Activated CD8-positive, alpha-beta memory T cell treated with anti-CD3 and anti-CD28 coated beads for 36 hours (primary cell): ENCODE results near the gene ZBP1. TPM values are rescaled to one million over a fixed set of nuclear protein-coding genes. Genes with fewer than 3 reads are reported as not detected.

Source experiments
- CTCF ChIA-PET: fragments of 350-600 bp; sonication (Branson Sonifier 250); formaldehyde crosslinking; loops from one replicate; lab custom pipeline; 2021; ENCODE audit warnings: antibody characterized with exemption; lab: Charles Lee
- POLR2A ChIA-PET: fragments of 350-600 bp; sonication (Branson Sonifier 250); formaldehyde crosslinking; loops from one replicate; lab custom pipeline; 2021; ENCODE audit warnings: antibody characterized with exemption; lab: Charles Lee
- total RNA-seq, 2 experiments: library from RNA; stranded (reverse); gene quantifications; one replicate each; pipeline ENCODE4 v1.2.3, GENCODE V29; 2021

The ZBP1 gene
- total RNA-seq, 2 experiments from 2014 or later: 0.10 TPM; not detected in 1

GRCh38 chr20:57649617-57650015, 29.4 kb upstream of the ZBP1 start:
- CTCF ChIA-PET: no interaction called here

GRCh38 chr20:57648878-57649616, 28.8 kb upstream of the ZBP1 start:
- ChIA-PET CTCF (no interaction called here), POLR2A (no interaction called here)

More at GRCh38 chr20:57649617-57650015, 29.4 kb upstream of the ZBP1 start:
- POLR2A ChIA-PET: no interaction called here

DNA sequence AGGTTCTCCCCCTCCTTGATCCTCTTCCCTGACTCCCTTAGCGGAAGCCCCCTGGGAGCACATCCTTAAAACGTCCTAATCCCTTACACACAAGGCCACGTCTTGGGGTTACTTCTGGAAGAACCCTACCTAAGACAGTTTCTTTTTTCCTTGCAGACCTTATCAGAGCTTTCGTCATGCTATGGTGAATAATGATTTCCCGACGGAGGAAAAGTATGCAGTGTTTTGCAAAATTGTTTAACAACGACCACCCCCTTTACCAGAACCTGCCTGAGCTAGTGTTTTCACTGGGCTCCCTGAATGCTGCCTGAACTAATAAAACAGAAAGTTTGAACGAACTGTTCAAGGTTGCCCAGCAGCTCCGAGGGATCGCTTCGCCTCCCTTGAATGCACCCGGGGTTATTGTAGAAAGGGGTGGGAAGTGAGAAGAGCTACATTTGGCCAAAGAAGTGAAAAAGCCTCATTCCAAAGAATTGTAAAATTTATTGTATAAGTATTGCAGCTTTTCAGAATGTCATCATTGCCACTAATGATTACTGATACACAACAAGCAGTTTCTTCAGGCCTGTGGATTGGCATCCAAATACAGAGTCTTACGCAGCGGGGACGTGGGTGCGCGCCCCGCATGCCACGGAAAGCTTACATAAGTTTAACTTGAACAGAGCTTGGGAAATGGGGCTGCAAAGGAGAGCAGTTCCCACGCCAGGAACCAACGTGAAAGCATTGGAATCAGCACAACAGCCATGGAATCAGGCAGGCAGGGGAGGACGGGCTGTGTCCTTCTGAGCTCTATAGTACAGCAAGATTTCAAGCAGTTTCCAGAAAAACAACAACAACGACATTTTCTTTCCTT, 27.9 kb upstream of the ZBP1 start:
- POLR2A ChIA-PET: no interaction called here
- CTCF ChIA-PET: no interaction called here

GRCh38 chr20:57647006-57647932, 27.0 kb upstream of the ZBP1 start:
- ChIA-PET CTCF (no interaction called here), POLR2A (no interaction called here)

DNA sequence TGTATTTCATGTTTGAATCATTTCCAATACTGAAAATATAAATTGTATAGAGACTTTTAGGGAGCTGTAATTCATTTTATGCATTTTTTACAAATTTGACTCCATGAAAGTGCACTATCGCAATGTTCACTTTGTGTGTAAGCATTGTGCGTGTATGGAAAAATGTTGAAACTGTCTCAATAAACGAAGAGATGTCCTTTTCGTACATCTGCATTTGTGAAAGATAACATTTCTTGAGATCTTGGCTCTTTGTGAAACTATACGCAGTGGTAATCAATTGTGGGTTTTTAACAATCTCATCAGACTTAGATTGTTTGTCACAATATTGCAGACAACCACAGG, 18.6 kb upstream of the ZBP1 start:
- CTCF ChIA-PET: no interaction called here
- POLR2A ChIA-PET: no interaction called here

DNA sequence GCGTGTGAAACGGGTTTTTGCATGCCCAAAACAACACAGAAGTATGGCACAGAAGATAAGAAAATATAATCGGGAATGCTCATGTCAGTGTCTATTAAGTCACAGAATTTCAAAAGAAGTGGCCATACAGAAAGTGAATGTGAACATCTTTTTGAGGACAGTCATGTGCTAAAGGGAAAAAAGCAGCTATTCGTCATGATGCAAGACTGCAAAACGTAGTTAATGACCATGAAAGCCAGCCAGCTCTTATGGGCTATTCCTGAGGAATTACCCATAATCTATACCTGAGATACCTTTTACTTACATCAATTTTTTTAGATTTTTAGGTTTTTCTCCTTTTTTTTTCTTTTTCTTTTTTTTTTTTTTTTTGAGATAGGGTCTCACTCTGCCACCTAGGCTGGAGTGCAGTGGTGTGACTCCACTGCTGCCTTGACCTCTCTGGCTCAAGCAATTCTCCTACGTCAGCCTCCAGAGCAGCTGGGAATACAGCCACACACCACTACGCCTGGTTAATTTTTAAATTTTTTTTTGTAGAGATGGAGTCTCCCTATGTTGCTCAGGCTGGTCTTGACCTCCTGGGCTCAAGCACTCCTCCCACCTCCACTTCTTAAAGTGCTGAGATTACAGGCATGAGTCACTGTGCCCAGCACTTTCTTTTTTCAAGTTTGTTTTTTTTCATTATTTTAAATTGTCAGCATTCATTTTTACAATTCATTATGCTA, 18.1 kb upstream of the ZBP1 start:
- ChIA-PET POLR2A (no interaction called here), CTCF (no interaction called here)

DNA sequence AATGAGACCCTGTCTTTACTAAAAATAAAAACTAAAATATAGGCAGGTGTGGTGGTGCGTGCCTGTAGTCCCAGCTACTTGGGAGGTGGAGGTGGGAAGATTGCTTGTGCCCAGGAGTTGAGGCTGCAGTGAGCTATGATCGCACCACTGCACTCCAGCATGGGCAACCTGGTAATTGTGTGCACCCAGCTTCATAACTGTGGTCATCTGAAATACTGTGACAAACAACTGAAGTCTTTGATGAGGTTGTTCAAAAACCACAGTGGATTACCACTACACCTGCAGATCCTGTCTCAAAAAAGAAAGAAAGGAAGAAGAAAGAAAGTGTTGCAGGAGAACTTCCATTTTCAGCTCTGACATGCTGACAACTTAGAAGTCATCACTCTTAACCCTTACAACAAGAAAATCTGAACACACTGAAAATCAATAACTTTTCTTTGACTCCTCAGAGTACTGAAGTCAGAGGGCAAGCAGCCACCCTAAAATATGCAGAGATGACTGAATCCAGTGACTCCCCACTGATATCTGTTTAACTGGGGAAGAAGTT, 13.8 kb upstream of the ZBP1 start:
- CTCF ChIA-PET: no interaction called here
- POLR2A ChIA-PET: no interaction called here

DNA sequence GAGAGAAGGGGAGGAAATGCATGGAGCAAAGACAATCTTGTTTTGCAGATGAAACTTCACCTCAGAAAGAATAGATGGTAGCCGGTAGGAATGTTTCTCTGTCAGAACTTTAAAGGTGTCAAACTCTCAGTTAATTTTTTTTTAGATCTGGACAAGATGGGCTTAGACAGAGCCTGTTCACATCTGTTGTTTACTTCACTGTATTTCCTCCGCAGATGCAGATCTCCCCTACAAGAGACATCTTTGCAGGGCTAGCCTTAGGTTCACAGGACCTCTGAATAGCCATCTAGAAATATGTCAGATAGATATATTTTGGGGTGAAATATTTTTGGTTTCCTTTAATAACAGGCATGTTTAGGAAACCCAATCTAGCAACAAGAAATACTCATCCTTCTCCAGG, 12.1 kb upstream of the ZBP1 start:
- CTCF ChIA-PET: no interaction called here
- POLR2A ChIA-PET: no interaction called here

DNA sequence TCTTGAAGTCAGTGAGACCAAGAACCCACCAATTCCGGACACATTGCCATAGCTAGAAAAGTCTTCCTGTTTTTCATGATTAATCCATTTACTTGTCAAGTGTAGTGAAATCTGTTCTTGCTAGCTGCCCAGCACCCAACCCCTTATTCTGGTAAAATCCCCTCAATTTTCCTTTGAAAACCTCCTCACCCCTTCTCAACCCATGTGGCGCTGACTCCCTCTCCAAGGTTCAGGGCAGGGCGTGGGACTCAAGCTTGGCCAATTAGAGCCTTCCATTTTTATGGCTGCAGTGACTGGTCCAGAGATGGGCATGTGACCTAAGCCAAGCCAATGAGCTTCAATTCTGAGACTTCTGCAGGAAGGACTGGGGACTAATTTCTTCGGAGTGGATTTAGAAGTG, 9.8 kb upstream of the ZBP1 start:
- ChIA-PET POLR2A (interaction anchor here (1.0 to 2.7 kb wide), 2 partner anchors 10 to 12 kb away, joined by 3 to 12 read pairs; partner anchors contain the start of gene ZBP1), CTCF (interaction anchor here (0.9 to 1.4 kb wide), 4 partner anchors 10 to 676 kb away, joined by 3 to 6 read pairs (median 6); partner anchors contain the start of gene ZBP1)

DNA sequence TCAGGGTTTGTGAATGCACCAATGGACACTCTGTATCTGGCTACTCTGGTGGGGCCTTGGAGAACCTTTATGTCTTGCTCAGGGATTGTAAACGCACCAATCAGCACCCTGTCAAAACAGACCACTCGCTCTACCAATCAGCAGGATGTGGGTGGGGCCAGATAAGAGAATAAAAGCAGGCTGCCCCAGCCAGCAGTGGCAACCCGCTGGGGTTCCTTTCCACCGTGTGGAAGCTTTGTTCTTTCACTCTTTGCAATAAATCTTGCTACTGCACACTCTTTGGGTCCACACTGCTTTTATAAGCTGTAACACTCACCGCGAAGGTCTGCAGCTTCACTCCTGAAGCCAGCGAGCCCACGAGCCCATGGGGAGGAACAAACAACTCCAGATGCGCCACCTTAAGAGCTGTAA, 9.3 kb upstream of the ZBP1 start:
- CTCF ChIA-PET: interaction anchor here (0.9 to 1.4 kb wide), 4 partner anchors 9 to 676 kb away, joined by 3 to 6 read pairs (median 6); partner anchors contain the start of gene ZBP1
- POLR2A ChIA-PET: interaction anchor here (1.0 to 2.7 kb wide), 2 partner anchors 10 to 12 kb away, joined by 3 to 12 read pairs; partner anchors contain the start of gene ZBP1

DNA sequence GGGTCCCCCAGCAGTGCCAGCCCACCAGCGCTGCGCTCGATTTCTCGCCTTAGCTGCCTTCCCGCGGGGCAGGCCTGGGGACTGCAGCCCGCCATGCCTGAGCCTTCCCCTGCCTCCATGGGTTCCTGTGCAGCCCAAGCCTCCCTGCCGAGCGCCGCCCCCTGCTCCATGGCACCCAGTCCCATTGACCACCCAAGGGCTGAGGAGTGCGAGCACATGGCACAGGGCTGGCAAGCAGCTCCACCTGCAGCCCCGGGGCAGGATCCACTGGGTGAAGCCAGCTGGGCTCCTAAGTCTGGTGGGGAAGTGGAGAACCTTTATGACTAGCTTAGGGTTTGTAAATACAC, 8.7 kb upstream of the ZBP1 start:
- ChIA-PET CTCF (interaction anchor here (1.2 to 1.4 kb wide), 2 partner anchors 9 to 677 kb away, joined by 3 to 6 read pairs; partner anchors contain the start of gene ZBP1), POLR2A (interaction anchor here (2.7 kb wide), 1 partner anchor 9 kb away, joined by 12 read pairs; the partner anchor contains the start of gene ZBP1)

GRCh38 chr20:57628047-57628961, 8.1 kb upstream of the ZBP1 start:
- ChIA-PET CTCF (interaction anchor here (0.6 to 1.7 kb wide), 4 partner anchors 8 to 551 kb away, joined by 3 to 4 read pairs (median 3); partner anchors contain the start of gene ZBP1), POLR2A (interaction anchor here (0.6 to 2.7 kb wide), 2 partner anchors 8 to 197 kb away, joined by 3 to 12 read pairs; partner anchors contain the start of gene ZBP1)

DNA sequence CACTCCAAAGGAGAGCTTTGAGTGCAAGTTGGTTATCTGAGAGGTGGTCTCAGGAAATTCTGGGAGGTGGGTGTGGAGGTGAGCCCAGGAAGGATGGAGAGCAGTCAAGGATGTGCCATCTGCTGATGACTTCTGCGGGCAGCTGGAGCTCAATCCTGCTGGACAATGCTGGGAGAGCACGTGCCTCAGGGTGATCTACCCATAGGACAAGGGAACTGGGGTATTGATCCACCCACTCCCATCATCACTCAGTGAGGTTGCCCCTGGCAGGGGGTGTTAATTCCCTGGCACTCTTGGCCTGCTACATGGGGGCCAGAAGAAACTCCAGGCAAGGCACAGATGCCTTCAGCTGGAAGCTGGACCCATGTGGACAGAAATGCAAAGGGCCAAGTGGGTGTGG, 7.1 kb upstream of the ZBP1 start:
- ChIA-PET POLR2A (no interaction called here), CTCF (interaction anchor here (0.6 to 1.7 kb wide), 4 partner anchors 7 to 552 kb away, joined by 3 to 4 read pairs (median 3); partner anchors contain the start of gene ZBP1)

GRCh38 chr20:57625978-57626377, 5.8 kb upstream of the ZBP1 start:
- CTCF ChIA-PET: interaction anchor here (0.8 kb wide), 1 partner anchor 29 kb away, joined by 3 read pairs; no protein-coding TSS in a partner anchor
- POLR2A ChIA-PET: no interaction called here

DNA sequence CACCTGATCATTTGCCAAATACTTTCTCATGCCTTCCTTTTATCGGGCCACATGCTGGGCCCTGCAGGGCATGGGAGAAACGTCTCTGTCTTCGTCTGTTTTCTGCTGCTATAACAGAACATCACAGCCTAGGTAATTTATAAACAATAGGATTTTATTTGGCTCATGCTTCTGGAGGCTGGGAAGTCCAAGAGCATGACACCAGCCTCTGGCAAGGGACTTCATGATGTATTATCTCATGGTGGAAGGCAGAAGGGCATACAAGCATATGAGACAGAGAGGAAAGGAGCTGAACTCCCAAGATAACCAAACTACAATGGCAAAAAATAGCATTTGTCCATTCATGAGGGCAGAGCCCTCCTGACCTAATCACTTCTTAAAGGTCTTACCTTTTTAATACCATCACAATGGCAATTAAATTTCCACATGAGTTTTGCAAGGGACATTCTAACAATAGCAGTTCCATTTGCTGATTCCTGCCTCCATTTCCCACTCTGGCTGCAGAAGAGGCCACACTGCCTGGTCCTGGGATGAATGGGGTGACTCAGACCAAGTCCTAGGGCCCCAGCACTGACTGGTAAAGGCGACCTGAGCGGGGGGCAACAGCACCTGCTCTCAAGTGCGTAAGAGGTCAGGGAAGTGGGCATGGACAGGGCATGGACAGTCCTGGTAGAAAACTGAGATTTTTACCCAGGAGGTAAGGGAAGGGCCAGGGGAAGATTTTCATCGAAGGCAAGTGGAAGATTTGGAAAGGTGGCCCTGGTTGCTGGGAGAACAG, 5.1 kb upstream of the ZBP1 start:
- POLR2A ChIA-PET: no interaction called here

GRCh38 chr20:57624124-57624523, 3.9 kb upstream of the ZBP1 start:
- CTCF ChIA-PET: interaction anchor here (1.6 to 2.5 kb wide), 4 partner anchors 27 to 556 kb away, joined by 3 to 6 read pairs (median 4); no protein-coding TSS in a partner anchor

More for the DNA sequence above, 5.1 kb upstream of the ZBP1 start:
- CTCF ChIA-PET: interaction anchor here (1.6 to 2.1 kb wide), 3 partner anchors 28 to 555 kb away, joined by 3 to 5 read pairs (median 4); no protein-coding TSS in a partner anchor

More at GRCh38 chr20:57624124-57624523, 3.9 kb upstream of the ZBP1 start:
- POLR2A ChIA-PET: no interaction called here
